Middle frontal gyrus (tissue), 1 donor: ENCODE results near the gene SLC39A3.

Source experiments
- DNase-seq: peaks from one replicate; pipeline ENCODE4 v3.0.0-alpha.2; 2015; ENCODE audit warnings: low spot score; ENCODE audit errors: extremely low spot score

SLC39A3 gene

DNA sequence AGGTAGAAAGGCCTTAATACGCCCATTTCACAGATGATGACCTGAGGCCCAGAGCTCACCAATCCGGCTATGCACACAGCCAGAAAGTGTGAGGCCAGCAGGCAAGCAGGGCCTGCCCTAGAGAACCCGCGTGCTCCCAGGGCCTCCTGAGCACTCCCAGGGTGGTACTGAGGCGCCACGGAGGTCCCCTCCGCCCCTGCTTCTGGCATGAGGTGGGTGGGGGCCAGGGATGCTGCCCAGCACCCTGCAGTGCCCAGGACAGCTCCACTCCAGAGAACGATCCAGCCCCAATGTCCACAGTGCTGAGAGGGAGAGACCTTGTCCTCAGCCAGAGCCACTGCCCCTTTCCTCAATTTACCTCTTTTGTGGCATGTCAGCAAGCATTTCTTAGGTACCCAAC lies 29.4 kb upstream of the SLC39A3 start:
- no peak for DNase-seq

DNA sequence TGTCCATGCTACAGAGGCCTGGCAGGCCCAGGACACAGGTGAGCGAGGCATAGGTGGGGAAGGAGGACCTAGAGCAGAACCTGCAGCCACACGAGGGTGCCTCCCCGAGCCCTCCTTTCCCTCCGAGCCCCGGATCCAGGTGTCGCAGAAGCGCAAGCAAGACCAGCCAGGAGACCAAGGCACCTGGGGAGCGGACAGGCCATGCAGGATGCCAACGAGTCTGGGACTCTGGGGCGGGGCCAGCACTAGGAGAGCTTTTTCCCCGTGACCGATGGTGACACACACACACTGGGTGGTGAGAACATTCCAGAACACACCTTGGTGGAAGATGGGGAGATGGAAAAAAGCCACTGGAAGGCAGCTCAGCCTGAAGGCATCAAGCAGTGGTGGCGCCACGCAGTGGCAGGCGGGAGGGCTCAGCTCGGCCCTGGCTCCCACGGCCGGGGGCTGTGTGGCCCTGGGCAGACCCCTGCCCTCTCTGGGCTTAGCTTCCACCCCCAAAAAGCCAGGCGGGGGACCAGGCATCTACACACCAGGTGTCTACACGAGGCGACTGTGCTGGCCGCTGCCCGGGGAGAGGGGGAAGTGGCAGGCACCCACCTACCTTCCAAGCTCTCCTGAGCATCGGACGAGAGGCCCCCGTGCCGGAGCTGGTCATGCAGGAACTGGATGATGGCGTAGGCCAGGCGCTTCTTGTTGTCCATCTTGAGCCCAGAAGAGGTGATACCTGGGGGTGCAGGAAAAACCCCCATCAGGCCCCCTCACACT lies 28.7 kb upstream of the SLC39A3 start:
- DNase-seq = no peak

DNA sequence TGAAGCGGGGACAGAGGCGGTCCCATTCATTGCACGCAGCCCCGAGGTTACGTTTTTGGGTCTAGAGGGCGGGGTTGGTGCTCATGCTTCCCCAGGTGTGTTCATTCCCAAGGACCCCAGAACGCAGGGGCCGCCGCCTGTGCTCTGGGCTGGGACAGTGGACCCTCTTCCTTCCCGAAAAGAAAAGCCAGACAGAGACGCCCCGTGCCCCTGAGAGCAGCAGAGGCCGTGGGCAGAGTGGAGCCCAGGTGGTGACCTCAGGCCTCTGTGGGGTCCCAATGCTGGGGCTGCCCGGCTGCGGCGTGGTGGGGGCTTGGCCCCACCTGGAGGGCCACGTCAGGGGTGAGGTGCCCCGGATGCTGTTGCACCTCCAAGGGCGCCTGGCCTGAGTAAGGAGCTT lies 27.9 kb upstream of the SLC39A3 start:
- no peak for DNase-seq

DNA sequence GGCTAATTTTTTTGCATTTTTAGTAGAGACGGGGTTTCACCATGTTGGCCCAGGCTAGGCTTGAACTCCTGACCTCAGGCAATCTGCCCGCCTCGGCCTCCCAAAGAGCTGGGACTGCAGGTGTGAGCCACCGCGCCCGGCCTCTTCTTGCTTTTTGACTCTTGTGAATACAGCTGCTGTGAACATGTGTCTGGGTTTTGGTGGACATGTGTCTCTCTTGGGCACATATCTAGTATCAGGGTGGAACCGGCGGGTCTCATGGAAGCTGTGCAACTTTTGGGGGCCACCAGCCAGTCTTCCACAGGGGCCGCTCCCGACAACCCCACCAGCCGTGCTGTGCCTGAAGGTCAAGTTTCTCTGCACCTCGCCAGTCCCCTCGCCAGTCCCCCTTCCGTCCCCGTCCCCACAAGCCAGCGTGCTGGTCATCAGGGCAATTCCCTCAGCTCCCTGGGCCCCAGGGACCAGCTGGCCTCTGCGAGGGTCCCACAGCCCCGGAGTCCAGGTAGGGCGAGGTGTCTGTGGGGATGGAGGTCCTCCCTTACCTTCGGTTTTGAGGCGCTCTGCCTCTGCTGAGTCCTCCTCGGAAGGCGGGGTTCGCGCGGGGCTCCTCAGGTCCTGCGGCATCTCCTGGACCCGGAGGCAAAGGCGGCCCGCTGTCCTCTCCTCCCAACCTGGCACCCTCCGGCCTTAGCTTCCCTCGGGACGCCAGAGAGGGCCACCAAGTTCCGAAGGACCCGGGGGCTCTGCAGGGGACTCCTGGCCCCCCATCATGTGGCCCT lies 27.0 kb upstream of the SLC39A3 start:
- DNase-seq = no peak

DNA sequence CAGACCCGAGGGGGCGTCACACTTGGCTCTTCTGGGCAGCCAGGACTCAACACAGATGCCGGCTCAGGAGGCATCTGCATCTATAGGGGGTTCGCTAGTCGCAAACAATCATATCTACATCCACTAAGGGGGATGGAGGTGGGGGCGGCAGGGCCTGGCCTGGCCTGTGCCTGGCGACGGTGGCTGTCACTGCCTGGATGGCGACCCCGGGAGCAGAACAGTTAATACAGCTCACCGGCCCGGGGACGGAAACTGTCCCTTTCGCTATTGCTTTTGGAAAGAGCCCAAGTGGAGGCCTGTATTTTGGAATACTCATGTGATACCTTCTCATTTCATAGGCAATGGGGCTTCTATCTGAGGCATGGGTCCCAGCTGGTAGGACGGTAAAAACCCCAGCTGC lies 25.6 kb upstream of the SLC39A3 start:
- DNase-seq = no peak

DNA sequence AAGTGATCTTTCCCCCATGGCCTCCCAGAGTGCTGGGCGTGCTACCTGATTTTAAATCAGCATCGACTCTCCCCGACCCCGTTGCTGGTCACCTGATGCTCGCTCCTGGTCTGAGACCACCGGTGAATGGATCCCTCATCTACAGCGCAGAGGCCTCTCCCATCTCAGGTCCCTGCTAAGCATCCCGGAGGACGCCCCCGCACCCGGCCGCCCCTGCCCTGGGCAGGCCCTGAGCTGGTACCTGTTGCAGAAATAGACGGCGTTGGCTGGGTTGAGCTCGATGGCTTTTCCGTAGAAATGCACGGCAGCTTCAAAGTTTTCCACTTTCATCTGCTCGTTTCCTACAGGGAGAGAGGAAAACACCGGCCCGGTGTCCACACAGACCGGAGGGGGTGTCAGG lies 25.1 kb upstream of the SLC39A3 start:
- no peak for DNase-seq

DNA sequence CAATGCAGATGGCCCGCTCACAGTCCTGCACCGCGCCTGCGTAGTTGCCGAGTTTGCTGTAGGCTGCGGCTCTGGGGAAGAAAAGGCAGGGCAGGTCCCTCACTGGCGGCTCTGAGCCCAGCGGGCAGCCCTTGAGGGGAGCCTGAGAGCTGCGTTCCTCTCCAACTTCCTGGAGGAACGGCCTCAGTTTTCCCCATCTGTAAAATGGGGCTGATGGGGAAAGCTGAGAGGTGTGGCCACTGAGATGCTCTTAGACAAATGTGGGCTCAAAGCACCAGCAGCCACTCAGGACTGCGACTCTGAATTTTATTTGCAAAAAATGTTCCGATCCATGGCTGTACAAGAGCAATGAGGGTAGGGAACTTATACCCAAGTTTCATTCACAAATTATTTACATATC lies 23.9 kb upstream of the SLC39A3 start:
- DNase-seq = no peak

DNA sequence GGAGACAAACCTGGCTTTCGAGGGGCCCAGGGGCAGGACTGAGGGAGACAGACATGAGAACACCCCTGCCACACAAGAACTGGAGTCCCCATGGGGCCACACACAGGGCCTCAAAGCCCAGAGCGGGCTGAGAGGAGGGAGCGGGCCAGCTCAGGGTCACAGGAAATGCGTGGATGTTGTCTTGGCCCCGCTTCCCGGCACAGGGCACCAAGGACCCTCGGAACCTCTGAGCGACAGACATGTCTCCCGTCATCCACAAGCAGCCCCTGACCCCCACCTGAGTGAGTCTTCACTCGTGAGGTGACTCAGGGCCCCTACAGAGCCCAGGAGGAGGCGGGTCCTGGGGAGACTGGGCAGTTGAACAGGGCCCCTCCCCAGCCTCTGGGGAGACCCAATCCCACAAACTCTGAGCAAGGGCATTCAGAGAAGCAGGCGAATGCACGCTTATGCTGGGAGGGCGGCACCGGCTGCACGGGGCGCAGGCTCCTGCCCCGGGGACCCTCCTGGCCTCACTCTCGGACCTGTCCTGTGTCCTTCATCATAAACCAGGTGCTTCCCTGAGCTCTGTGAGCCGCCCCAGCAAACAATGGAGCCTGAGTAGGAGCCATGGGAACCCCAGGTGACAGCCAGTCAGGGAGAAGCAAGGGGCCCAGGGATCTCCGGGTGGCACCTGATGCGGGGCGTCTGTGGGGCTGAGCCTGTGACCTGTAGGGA lies 23.1 kb upstream of the SLC39A3 start:
- DNase-seq = no peak

DNA sequence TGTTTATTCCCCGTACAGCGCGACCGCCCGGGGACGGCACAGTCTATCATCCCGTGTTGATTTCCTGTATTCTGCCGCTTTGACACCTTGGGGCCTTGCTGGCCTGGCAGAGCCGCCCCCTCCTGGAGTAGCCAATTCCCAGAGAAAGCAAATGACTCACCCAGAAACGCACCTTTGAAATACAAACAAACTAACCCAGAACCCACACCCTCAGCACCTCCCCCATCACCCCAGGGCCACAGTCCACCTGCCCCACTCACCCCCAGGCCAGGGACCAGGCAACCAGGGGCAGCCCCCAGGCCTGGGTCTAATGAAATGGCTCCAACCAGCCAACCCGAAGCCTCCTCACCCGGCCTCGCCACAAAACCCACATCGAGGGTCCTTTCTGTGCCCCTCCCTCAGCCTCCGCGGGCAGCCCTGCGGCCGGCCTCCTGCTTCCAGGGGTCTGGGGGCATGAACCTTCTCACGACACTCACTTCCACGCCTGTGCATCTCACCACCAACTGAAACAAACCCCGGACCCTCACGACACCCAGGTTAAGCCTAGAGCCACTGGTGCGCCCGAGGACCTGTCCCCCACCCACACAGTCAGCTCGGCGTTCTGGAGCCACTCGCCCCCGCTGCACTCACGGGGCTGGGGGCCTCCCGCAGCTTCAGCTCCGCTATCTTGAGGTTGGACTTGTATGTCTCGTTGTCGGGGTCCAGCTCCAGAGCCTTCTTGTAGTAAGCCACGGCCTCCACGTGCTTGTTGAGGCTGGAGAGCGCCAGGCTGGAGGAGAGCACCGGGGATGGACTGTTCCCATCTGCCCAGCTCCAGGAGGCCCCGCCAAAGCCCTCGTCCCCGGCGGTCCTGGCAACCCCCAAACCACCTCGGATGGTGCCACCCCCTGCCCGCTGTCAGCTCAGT lies 22.3 kb upstream of the SLC39A3 start:
- DNase-seq = no peak

DNA sequence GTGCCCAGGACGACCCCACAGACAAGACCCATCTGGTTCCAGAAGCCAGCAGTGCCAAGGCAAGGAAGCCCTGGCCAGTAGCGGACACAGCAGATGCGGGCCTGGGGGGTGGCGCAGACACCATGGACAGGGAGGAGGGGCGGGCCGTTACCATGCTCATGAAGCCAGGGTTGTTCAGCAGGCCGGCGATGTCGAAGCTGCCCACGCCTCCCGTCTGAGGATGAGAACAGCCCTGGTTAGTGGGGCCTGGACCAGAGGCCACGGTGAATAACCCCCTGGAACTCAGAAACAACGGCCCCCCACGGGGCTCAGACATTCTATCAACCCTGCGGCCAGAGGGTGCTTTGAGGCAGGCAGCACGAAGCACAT lies 21.5 kb upstream of the SLC39A3 start:
- DNase-seq = no peak

DNA sequence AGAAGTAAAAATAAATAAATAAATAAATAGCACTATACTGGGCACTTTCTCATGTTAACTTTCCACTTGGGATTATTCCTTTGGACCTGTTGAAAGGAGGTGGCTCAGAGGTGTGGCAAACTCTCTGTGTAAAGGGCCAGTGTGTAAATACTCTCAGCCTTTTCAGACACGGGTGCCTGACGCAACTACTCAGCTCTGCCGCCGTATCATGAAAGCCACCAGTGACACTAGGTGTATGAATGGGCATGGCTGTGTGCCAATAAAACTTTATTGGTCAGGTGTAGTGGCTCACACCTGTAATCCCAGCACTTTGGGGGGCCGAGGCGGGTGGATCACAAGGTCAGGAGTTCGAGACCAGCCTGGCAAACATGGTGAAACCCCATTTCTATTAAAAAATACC lies 20.1 kb upstream of the SLC39A3 start:
- DNase-seq = no peak

DNA sequence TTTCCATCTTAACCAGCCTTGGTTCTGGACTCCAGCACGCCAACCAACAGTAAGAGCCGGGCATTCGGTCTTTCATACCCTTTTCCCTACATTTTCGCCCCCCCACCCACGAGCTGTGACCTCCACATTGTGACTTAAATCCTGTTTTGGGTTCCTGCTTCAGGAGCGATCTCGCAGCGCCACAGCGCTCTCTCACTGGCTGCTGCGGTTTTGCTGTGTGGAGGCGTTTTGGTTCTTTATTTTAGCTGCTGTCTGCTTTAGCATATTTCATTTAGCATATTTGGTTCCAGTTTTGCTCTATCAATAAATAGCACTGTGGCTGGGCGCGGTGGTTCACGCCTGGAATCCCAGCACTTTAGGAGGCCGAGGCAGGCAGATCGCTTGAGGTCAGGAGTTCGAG lies 19.5 kb upstream of the SLC39A3 start:
- no peak for DNase-seq

DNA sequence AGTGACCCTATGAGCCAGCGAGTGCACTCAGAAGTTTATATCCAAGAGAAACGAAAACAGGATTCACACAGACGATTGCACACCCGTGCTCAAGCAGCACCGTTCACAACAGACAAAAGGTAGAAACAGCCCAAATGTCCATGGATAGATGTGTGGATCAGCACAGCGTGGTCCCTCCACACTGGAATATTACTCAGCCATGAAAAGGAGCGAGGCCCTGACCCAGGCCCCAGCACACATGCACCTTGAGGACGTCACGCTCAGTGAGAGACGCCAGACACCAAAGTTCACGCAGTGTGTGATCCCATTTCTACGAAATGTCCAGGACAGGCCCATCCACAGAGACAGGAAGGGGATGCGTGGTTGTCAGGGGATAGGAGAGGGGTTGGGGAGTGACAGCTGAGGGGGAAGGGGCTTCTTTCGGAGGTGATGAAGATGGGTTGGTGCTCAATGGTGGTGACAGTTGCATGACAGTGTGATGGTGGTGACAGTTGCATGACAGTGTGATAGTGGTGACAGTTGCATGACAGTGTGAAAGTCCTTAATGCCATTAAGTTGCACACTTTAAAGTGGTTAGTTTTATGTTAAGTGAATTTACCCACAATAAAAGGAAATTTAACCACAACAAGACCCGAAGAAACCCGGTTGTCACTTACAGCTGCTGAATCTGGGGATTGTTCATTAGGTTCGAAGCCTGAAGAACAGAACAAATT lies 18.9 kb upstream of the SLC39A3 start:
- DNase-seq = no peak

DNA sequence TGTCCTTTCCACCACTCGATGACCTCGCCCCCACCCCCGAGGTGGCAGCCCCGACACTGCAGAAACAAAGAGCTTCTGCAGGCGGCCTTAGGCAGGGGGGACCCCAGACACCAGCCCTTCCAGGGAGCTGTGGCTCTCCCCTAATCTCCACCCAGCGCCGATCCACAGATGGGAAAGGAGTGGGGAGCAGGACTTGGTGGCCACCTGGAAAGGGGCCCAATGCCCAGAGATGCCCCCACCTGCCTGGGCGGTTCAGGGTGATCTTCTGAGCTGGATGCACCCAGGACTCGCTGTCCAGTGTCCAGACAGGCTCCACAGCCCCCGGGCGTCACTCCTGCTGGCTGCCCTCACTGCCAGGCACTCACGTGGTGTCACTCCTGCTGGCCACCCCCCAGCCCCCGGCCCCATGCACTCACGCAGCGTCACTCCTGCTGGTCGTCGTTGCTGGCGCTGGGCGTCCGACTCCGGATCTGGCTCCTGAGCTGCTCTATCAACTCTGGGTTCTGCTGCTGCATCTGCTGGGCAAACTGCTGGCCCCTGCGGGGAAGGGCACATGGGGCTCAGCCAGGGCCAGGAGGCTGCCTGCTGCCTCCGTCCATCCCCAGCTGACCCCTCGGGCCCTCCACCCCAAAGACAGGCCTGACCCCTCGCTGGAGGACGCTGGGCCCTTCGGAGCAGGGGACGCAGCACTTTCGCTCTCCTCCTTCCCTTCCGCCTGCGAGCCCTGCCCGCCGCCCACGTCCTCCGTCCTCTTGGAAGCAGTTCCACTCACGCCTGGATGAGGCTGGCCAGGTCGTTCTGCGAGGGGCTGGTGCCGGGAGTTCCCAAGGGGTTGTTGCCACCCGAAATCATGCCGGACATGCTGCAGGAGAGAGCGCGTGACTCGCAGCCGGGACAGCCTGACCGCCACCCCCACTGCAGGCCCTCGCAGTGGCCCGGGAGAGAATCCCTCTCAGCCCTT lies 17.4 kb upstream of the SLC39A3 start:
- DNase-seq = no peak

DNA sequence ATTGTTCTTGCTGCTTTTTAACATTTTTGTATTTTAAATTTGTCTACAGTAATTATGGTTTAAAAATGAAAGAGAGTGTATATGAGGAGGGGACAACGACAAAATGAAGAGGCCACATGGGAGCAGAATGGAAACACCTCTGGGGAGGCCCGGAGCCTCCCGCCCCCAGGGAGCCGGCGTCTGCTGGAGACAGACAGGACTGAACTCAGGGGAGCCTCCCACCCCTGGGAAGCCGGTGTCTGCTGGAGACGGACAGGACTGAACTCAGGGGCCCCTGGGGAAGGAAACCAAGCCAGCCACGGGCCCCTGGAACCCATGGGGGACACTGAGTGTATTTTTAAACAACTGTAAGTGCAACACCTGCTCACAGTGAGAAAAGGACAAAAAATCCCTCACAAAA lies 16.7 kb upstream of the SLC39A3 start:
- DNase-seq = no peak

DNA sequence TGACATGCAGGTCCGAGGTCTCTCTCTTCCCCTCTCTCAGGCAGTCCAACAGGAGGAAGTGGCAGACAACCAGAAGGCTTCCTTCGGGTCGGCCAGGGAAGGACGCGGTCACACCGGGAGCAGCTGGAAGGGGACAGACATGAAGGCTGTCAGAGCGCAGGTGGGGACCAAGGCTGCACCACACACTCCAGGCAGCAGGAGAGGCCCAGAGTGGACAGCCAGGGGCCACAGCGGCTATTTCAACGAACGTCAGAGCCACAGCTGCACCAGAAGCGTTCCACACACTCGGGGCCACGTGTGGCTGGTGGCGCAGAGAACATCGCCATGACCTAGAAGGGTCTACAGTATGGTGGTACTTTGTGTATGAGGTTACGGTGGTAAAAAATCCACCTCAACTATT lies 16.0 kb upstream of the SLC39A3 start:
- no peak for DNase-seq

DNA sequence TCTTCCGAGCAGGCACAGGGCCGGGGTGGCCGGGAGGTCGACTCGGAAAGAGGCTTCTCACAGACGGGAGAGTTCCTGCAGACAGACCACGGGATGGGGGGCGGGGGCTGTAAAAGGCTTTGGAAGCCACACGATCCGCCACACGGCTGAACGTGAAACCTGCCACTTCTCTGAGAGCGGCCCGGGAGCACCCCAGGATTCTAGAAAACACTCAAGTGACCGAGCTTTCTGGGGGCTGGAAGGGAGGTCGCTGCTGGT lies 15.6 kb upstream of the SLC39A3 start:
- DNase-seq = no peak

DNA sequence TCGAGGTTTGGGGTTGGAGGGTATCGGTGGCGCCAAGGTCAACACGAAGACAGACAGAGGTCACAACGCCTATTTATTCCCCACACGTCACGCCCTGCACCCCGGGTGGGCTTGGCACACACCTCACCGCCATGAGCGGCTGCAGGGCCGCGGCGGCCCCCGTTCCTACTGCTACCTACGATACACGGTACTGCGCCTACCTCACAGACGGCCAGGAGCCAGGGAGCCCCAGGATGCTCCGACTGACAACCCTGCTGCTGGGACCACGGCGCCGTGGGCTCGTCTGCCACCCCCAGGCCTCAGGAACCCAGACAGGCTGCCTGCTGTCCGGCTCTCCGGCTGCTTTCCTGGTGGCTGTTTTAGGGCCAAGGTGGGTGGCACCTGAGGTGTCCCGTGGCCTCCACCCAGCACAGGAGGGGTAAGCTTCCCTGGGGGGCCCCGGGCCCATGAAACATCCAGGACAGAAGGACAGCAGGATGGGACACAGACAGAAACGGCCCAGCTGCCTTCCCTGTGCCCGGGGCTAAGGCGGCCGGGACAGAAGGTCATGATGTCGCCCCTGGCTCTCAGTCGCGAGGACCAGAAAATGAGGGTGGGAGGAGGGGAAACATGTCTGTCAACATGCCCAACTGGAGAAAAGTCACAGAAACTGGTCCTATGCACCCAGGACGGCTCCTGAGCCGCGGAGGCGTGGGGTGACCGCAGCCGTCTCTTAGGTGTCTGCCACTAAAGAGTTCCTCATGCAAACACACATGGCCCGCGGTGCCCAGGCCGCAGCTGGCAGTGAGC lies 15.0 kb upstream of the SLC39A3 start:
- no peak for DNase-seq

DNA sequence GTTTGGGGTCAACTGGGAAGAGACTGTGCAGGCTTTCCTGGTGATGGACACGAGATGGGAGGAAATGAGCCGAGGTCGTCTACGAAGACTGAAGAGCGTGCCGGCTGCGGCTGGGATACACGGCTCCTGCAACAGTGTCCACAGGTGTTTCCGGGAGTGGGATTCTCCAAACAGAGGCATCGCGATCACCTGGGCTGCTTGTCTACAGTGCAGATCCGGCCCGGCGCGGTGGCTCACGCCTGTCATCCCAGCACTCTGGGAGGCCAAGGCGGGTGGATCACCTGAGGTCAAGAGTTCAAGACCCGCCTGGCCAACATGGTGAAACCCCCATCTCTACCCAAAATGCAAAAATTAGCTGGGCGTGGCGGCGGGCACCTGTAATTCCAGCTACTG lies 11.6 kb upstream of the SLC39A3 start:
- DNase-seq = no peak
